SKM-1 treated with dmso at 0.1 percent for 144 hours (cell line): ENCODE results near the gene EMC7.
"Not testable (repeated sequence)": the region's sequence is repeated elsewhere in the genome, so short reads cannot be mapped to it uniquely, and the experiment has no call there.

Source experiments
- DNase-seq: peaks from one replicate; lab custom pipeline; 2025; ENCODE audit not compliant: unreplicated experiment; lab: John Stamatoyannopoulos, UW

EMC7 gene

DNA sequence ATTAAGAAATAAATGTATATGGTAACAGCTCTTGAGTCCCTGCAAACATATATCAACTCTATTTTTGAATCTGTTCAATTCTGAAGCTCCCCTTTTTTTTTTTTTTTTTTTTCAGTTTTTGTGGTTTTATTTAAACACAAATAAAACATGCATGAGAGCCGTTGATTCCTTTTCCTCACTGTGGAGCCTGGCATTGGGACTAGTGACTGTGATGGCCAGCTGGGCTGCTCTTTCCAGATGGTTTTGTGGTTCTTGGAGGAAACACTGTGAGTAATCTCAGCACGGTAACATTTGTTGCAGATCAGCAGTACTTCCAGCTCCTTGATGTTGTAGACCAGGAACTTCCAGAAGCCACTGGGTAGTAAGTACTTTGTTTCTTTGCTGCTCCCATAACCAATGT lies 15.9 kb downstream of the EMC7 start:
- DNase-seq = no peak

DNA sequence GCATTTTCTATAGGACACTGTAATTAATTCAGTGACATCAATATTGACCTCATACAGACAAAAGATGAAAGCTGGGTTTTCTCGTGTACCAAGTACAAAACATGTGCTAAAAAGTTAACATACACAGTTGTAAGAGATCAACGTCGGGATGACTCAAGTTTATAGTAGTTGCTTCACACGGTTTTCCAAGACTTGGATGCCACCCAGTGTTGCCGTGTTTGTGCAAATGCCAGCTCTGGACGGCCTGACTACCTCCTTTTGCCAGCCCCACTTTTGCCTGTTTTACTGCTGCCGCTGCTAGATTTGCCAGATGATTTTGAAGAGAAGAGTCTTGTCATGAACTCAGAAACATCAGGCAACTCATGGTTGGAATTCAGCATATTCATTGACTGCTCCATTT lies 17.6 kb downstream of the EMC7 start:
- no peak for DNase-seq

DNA sequence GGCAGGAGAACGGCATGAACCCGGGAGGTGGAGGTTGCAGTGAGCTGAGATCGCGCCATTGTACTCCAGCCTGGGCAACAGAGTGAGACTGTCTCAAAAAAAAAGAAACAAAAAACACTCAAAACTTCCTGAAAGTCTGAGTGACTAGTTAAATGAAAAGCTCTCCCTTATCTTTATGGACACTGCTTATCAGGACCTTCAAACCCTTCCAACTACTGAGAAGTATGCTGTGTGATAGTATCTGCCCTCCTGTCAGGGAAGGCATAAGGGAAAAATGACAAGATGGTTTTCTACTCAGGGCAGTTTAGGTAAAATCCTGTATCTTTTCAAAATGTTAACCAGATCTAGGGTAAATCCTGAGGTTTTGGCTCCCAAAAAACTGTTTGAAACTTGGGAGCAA lies 21.8 kb downstream of the EMC7 start:
- DNase-seq = no peak

DNA sequence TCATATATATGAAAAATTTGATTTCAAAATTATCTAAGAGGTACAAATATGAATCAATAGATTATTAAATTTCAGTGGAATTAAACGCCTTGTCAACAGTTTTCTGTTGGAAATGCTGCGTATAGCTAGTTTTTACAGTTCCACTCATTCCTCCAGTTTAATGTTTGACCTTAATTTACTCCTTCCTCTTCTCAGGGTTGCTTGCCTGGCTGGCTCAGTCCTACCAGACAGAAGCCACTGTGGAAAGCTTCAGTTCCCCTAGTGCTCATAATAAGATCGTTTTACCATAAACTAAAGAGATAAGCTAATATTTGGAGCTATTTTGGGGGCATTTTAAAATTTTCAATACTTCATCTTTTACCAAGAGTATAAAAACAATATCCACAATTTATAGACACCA lies 22.8 kb downstream of the EMC7 start:
- no peak for DNase-seq

DNA sequence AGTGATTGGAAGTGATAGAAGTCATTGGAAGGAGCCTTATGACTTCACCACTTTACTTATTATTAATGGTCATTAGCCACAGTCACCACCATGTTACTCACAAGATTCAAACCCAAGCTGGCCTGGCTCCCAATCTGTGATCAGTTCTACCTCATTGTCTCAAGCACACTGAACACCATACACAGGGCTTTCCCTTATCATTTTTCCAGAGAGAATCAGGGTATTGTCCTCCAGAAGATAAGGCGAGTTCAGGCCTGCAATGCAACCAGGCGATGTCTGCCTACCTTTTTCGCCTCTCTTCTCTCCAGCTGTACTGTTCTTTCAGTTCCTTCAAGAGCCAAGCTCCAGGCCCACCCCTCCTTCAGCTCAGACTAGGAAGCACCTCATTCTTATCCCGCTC lies 24.9 kb downstream of the EMC7 start:
- DNase-seq = no peak

DNA sequence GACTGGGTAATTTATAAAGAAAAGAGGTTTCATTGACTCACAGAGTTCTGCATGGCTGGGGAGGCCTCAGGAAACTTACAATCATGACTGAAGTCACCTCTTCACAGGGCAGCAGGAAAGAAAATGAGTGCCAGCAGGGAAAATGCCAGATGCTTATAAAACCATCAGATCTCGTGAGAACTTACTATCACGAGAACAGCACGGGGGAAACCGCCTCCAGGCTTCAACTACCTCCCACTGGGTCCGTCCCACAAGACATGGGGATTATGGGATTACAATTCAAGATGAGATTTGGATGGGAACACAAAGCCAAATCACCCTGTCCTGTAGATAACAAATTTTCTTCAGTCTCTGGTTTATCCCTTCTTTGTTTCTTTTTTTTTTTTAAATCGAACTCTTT lies 31.7 kb downstream of the EMC7 start:
- no peak for DNase-seq

DNA sequence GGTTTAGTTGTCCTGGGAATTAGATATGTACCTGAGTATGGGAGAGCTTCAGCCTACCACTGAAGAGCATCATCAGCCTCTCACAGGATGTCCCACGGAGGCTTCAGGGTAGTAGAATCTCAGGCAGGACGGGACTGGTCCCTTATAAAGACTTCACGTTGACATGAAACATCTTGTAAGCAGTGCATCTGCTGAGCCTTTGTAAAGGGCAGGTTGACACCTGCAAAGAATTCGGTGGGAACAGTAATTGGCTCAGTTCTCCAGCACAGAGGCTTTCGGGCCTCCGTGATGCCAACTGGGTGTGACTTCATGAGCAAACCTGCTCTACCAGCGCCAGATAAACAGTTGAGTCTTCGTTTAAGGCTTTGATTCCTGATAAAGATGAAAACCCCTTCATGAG lies 35.7 kb downstream of the EMC7 start:
- DNase-seq = no peak

DNA sequence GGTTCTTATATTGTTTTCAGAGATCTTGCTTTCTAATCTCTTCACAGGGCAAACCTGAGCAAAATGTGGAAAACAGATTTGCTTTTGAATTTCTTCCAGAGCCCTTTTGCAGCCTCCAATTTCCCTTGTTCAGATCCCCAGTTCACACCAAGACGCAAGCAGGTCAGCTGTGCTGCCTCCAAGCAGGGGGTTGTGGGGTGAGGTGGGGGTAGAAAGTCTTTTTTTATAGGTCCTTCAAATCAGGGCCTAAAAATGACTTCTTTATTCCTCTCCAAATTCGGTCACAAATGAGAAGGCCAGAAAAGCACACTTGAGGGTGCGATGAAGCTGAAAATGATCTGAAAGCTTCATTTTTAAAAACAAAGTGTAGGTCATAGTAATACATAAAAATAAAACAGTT lies 36.4 kb downstream of the EMC7 start:
- no peak for DNase-seq

DNA sequence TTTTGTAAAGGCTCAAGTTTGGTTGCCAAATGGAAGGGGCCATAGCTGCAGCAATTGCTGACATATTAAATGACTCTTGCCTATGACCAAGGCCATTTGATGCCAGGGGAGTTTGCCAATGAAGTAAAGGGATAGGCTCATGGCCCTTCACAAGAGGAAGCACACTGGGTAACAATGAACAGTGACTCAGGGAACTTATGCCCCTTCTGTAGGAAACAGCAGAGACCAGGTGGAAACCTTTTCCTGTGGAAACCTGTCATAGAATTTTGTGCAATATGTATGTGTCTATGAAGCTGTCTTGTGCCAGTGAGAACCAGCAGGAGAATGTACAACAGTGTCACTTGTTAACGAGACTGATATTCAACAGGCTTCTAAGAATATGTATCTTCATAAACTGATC lies 37.2 kb downstream of the EMC7 start:
- no peak for DNase-seq

DNA sequence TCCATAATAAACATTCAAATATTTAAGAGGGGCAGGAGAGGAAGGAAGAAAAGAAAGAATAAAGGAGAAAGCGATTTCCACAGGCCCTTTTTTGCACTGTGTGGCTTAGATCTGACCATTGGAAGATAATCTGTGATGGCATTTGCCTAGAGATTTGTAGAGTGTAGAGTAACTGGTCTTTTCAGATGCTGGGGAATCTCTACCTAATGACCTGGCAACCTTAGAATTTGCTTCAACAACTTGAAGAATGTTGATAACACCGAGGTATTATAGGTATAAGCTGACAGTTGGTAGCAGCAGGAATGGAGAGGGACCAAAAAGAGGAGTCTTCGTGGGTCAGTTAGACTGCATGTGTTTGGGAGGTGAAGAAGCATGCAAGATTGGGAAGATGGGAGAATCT lies 41.7 kb downstream of the EMC7 start:
- no peak for DNase-seq

DNA sequence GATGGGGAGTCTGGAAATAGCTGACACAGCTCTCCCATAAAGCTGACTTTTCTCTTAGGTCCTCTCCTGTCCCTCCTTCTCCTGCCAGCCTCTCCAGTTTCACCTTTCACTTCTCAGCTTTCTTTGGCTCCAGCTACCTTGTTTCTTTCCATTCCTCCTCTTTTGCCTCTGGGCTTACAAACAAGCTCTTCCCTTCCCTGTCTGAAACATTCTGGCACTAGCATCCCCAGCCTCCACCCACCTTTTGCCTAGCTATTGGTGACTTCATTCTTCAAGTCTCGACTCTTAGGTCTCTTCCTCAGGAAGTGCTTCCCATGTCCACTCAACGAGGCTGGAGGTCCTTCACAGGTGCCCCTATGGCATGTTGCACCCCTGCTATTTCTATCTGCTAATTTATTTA lies 42.2 kb downstream of the EMC7 start:
- no peak for DNase-seq

DNA sequence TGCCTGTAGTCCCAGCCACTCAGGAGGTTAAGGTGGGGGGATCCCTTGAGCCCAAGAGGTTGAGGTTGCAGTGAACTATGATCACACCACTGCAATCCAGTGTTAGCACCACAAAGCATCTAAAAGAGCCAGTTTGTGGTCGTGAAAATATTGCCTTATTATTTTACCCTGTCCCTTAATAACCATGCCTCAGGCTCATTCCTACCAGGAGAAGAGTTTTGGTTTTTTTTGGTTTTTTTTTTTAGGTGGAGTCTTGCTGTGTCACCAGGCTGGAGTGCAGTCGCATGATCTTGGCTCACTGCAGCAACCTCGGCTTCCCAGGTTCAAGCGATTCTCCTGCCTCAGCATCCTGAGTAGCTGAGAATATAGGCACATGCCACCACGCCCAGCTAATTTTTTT lies 44.8 kb downstream of the EMC7 start:
- no peak for DNase-seq

DNA sequence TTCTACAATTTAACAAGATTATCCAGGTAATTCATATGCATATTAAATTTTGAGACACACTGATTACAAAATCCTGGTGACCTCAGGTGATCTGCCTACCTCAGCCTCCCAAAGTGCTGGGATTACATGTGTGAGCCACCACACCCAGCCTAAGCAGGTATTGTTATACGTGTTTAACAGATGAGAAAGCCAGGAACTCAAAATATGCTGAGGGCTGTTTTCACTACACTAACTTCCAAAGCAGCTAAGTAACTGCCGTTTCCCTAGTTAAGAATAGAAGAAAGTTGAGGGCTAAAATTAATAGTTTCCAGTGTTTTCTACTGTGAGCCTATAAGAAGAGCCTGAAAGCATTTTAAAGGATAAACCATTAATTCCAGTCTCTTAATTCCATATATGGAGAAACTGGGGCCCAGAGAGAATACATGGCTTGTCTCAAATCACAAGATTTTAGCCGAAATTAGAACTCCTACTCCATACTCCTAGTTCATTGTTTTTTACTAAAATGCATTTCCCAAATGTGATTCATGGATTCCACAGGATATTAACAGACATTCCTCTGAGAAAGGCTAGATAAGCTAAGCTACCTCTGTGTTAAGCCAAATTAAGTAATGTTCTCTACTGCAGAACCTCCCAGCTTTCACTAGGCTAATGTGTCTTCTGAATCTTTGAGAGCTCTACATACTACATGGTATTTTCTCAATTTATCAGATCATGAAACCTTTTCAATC lies 45.6 kb downstream of the EMC7 start:
- no peak for DNase-seq

DNA sequence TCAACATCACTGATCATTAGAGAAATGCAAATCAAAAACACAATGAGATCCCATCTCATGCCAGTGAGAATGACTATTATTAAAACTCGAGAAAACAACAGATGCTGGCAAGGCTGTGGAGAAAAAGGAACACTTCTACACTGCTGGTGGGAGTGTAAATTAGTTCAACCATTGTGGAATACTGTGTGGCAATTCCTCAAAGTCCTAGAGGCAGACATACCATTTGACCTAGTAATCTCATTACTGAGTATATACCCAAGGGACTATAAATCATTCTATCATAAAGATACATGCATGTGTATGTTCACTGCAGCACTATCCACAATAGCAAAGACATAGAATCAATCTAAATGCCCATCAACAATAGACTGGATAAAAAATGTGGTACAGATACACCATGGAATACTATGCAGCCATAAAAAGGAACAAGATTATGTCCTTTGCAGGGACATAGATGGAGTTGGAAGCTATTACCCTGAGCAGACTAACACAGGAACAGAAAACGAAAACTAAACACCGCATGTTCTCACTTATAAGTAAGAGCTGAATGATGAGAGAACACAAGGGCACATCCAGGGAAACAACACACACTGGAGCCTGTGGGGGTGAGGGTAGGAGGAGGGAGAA lies 47.5 kb downstream of the EMC7 start:
- DNase-seq = no peak

DNA sequence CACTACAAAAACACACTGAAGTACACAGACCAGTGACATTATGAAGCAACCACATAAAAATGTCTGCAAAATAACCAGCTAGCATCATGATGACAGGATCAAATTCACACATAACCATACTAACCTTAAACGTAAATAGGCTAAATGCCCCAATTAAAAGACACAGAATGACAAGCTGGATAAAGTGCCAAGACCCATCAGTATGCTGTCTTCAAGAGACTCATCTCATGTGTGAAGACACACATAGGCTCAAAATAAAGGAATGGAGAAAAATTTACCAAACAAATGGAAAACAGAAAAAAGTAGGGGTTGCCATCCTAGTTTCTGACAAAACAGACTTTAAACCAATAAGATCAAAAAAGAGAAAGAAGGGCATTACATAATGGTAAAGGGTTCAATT lies 51.3 kb downstream of the EMC7 start:
- not testable (repeated sequence) for DNase-seq

DNA sequence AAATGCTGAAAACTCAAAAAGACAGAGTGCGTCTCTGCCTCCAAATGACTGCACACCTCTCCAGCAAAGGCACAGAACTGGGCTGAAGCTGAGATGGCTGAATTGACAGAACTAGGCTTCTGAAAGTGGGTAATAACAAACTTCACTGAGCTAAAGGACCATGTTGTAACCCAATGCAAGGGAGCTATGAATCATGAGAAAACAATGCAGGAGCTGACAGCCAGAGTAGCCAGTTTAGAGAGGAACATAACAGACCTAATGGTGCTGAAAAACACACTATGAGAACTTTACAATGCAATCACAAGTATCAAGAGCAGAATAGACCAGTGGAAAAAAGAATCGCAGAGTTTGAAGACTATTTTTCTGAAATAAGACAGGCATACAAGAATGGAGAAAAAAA lies 52.5 kb downstream of the EMC7 start:
- no peak for DNase-seq

DNA sequence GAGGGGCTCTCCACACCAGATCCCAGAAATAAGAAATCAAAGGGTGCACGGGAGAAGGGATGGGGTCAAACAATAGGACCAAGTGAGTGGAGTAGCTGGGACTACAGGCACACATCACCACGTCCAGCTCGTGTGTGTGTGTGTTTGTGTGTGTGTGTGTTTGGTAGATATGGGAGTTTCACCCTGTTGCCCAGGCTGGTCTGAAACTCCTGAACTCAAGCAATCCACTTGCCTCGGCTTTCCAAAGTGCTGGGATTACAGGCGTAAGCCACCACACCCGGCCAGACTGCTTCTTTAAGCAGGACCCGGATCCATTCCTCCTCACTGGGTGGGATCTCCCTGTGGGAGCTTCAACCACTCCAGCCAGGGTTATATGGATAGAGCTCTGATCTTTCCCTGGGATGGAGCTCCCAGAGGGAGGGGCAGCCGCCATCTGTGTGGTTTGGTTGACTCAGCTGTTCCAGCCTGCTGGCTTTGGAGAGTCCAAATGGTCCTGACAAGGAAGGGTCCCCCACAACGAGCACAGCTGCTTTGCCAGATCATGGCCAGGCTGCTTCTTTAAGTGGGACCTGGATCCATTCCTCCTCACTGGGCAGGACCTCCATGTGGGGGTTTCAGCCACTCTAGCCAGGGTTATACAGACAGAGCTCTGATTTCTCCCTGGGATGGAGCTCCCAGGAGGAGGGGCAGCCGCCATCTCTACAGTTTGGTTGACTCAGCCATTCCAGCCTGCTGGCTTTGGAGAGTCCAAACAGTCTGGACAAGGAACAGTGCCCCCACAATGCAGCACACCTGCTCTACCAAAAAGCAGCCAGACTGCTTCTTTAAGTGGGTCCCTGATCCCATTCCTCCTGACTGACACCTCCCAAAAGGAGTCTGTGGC lies 53.5 kb downstream of the EMC7 start:
- DNase-seq = no peak

DNA sequence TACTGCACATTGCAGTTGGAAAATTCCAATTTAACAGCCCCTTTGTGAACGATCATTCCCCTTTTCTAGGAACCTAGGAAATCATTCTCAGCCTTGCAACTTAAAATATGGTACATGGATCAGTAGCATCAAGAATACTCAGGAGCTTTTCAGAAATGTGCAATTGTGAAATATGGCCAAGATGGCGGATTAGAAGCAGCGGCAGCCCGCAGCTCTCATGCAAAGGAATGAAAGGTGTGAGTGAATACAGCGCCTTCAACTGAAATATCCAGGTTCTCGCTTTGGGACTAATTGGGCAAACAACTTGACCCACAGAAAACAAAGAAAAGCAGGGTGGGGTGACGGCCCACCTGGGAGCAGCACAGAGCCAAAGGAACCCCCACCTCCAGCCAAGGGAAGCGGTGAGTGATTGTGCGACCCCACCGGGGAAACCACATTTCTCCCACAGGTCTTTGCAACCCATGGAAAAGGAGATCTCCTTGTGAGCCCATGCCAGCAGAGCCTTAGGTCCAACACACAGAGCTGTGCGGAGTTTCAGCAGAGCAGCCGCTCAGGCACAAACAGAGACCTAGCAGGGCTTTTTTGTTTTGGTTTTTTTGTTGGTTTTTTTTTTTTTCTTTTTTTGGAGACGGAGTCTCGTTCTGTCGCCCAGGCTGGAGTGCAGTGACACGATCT lies 55.1 kb downstream of the EMC7 start:
- no peak for DNase-seq

DNA sequence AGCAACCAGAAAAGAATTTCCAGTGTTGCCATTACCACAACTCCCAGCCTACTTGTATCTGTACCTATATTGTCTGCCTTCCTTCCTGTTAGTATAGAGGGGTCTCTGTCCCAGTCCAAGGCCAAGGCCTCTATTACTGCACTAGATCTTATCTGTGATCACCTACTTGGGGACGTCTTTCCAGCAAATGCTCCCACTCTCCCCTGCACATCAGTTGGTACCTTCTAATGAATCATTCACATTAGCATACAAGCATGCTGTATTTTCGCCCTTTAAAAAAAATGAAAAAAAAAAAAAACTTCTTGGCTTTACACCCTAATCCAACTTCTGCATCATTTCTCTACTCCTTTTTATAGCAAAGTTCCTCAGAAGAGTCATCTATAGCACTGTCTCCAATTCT lies 57.8 kb downstream of the EMC7 start:
- DNase-seq = no peak

DNA sequence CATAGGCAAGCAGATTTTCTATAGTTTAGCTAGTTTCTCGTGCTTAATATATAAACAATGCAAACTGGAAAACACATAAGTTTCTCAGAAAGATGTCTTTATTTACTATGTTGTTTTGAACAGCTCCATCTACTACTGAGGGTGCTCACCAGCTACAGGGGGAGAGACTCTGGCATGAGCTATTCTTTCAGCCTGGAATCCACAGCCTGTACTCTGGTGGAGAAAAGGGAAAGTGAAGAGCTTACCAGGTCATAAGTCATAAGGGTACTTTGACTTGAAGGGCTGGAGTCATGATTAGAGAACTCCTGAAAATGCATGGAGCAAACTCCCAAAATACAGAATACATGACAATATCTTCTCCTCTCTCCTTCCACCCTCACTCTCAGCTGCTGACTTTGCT lies 58.3 kb downstream of the EMC7 start:
- no peak for DNase-seq

DNA sequence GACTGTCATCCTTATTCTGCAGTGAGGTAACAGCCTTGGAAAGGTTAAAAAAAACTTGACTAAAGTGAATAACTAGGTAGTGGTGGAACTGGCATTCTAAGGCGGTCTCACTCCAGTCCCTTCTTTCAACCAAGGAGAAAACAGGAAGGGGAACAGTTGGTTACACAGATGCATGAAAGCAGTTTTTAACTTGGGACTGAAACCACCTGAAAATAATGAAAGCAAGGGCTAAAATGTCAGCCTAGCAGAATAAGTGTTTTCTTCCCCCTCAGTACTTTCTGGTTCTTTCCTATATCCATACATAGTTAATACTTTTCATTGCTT lies 61.9 kb downstream of the EMC7 start:
- peak; percentile 52 for DNase-seq
